ENCODE measurements around the gene STRIT1.

Gene STRIT1

GRCh38 chr3:155293516-155293915 is at the start of gene STRIT1:
Gene STRIT1, minus strand, starts transcription at chr3:155293683.
- DNase-seq: no peak

- no peak for DNase-seq
These were observed 48.9 kb upstream of the STRIT1 start for GRCh38 chr3:155342344-155342743.

GRCh38 chr3:155339052-155339451 is 45.6 kb upstream of the STRIT1 start:
- DNase-seq: no peak

DNA sequence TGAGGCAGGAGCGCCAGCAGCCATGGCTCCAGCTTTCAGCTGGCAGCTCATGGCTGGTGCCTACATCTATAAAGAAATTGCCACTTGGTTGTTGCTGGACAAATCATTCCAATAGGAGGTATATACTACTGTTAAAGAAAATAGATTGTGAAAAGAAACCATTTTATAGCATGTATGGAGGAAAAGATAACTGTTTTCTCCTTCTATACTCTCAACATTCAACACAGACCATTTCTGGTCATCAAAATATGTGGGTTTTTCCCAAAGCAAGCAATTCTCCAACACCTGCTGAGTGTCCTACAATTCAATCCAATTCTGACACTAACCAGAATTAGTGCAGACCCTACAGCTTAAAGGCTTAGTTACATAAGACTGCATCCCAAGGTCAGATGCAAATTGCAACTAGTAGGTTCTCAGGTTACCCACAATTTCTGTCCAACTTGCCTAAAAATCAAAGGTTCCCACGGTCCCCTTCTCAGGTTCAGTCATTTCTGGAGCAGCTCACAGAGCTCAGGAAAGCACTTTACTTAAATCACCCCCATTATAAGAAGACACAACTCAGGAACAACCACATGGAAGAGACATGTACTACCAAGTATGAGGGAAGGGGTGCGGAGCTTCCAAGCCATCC is 42.4 kb upstream of the STRIT1 start:
- no peak for DNase-seq

DNA sequence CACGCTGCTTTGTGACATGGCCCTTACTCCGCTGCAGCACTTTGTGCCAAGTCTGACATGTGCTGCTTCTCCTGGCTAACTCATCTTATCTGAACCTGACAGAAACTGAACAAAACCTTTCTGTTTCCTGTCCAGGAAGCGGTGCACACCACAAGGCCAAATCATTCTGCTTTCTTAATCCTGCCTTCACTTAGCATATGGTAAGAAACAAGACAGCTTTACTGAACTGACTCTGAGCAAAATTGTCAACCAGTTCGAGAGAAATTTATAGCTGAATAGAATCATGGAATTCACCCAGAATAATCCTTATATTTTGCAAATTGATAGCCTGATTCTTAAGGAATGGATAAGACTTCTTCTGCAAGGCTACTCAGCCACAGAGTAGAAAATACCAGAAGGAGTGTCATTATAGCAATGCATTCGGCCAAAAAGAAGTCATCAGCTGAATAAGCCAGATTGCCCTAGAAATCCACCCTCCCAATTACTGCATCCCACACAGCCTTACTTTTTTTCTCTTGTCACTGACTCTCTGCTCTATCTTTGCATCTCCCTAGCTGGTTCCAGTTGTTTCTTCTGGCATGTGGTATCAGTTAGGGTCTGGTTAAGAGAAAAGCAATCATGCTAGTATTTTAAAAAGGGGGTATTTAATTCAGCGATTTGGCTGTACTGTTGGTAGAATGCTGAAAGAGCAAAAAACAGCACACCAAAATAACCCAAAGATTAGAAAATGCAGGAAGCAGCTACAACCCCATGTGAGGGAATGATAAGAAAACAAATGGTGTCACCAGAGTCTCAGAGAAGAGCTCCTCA is 41.6 kb upstream of the STRIT1 start:
- DNase-seq: no peak

DNA sequence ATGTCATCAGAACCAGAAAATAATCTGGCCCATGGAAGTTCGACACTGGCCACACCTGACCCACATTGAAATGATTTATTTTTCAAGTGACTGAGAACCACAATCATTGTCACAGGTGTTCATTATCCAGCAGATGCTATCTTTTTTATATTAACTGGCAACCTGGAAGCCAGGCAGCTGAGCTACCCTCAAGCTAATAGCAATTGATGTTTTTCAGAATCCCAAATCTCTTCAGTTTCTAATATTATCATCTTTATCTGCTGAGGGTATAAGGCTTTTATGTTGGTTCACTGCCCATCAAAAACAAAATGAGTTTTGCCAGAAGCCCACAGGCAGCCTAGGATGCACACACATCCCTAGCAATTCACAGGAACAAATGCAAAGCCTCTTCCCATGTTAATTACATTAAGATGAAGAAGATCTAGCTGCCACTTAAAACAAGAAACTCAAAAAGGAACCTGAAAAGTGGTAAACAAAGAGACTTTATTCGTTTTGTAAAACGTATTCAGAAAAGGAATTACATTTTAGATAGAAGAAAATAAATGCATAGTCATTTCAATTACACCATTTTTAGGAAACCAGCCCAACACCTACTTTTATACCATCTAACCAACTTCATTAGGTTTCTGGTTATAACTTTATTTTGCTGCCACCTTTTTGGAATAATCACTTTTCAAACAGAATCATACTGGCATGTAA is 40.9 kb upstream of the STRIT1 start:
- no peak for DNase-seq

GRCh38 chr3:155332716-155333115 is 39.2 kb upstream of the STRIT1 start:
- DNase-seq: no peak

DNA sequence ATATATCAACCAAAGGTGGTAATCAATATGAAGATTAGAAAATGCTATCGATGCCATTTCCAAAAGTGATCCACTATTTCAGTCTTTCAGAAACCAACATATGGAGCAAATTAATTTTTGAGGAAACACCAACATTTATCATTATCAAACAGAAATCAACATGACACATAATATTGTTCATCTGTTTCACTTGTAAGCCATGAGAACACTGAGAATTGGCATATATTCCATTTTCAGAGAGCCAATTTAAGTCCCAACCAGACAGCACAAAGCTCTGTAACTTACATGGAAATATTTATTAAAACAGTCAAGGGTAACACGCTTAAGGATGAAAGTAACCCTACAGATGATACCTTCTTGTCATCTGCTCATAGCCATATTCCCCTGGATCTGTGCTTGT is 37.6 kb upstream of the STRIT1 start:
- DNase-seq: no peak

DNA sequence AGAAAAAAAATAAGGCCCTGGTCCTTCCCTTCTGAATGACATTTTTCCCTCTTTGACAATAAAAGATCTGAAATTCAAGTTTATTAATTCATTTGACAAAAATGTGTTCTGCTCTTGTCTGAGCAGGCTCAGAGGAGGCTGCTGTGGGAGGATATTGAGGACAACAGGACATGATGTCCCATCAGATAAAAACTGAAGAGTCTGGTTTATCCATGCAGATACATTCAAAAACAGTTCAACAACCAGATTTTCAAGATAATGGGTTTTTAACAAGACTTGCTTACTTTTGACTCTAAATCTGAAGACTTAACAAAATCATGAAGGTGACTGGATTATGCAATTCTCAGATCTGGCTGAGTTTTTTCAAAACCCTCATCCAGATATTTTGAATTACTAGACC is 36.9 kb upstream of the STRIT1 start:
- DNase-seq: no peak

GRCh38 chr3:155329513-155330048 is 36.1 kb upstream of the STRIT1 start:
- no peak for DNase-seq

GRCh38 chr3:155327871-155328270 is 34.4 kb upstream of the STRIT1 start:
- DNase-seq: no peak

DNA sequence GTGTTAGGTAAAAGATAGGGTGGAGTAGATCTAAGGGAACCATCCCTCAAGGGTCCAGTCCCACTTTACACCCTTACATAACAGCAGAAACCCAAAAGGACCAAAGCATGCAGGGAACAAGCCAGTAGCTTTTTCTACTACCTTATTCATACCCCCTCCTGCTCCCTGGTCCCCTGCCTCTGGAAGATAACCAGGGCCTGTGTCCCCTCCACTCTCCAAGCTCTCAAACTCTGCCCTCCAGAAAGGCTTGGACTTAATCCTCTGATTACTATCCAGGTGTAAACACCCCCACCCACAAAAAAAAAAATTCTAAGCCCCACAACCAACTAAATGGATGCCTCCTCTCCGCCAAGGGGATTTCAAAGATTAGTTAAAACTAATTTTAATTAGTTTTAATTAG is 33.9 kb upstream of the STRIT1 start:
- DNase-seq: no peak

GRCh38 chr3:155326901-155327300 is 33.4 kb upstream of the STRIT1 start:
- no peak for DNase-seq

DNA sequence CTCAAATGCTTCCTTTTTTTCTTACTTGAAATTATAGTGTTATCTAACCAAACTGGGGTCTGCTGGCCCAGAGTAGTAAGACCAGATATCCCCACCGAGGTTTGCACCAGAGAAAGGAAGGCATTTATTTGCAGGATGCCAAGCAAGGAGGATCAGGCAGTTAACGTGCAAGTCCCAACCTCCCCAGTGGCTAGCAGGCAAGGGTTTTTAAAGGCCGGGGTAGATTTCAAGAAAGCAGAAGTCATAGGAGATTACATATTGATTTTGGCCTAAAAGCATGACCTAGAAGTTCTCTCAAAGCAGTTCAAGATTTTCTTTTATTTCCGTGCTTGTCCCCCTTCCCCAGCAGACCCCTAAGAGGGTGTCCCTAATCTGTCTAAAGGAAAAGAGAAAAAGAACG is 32.8 kb upstream of the STRIT1 start:
- DNase-seq: no peak

GRCh38 chr3:155325263-155325835 is 31.9 kb upstream of the STRIT1 start:
- no peak for DNase-seq

- DNase-seq: peak; percentile 32
These were observed 29.7 kb upstream of the STRIT1 start for GRCh38 chr3:155323063-155323666.

GRCh38 chr3:155321418-155321817 is 27.9 kb upstream of the STRIT1 start:
- DNase-seq: no peak

DNA sequence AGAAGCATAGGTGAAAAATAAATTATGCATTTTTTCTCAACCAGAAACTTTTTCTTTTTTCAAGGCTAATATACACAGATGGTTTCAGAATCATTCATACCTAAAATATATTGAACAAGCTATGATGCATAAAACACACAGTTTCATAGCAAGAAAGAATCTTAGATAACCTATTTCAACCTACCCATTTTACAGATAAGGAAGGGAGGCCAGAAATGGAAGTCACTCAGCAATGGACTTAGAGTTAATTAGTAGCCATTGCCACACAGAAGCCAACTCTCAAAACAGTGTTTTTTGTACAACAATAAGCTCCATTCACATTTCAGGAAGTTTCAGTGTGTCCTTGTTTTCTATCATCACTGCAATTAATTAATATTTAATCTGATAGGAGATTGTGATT is 27.5 kb upstream of the STRIT1 start:
- no peak for DNase-seq

- no peak for DNase-seq
These were observed 25.3 kb upstream of the STRIT1 start for GRCh38 chr3:155318740-155319139.

GRCh38 chr3:155317211-155317610 is 23.7 kb upstream of the STRIT1 start:
- DNase-seq: no peak

GRCh38 chr3:155316426-155316825 is 22.9 kb upstream of the STRIT1 start:
- no peak for DNase-seq

- no peak for DNase-seq
These were observed 20.4 kb upstream of the STRIT1 start for GRCh38 chr3:155313916-155314315.

GRCh38 chr3:155313300-155313699 is 19.8 kb upstream of the STRIT1 start:
- DNase-seq: no peak

All from NCI-H1092 treated with DMSO at 0.1 percent for 48 hours (cell line).